A549 (cell line): ENCODE measurements around the gene STN1. TPM values are rescaled to one million over a fixed set of nuclear protein-coding genes. Genes with fewer than 3 reads are reported as not detected.

Experiments
- CBX8 ChIP-seq: fragments of 200-600 bp; sonication (generic); IDR thresholded peaks from 2 replicates; pipeline ENCODE4 v1.6.1; 2016
- CHD4 ChIP-seq: fragments of 200-600 bp; sonication (generic); IDR thresholded peaks from 2 replicates; pipeline ENCODE4 v1.6.1; 2016; ENCODE audit warnings: antibody characterized with exemption, mild to moderate bottlenecking, borderline replicate concordance
- EHF ChIP-seq: fragments of 250-450 bp; sonication (Bioruptor Pico); IDR thresholded peaks from 2 replicates; pipeline ENCODE4 v1.5.0; 2020; ENCODE audit warnings: mild to moderate bottlenecking
- EHMT2 ChIP-seq: fragments of 200-600 bp; sonication (generic); IDR thresholded peaks from 2 replicates; pipeline ENCODE4 v1.6.1; 2016; ENCODE audit warnings: antibody characterized with exemption, low read depth, mild to moderate bottlenecking, moderate library complexity
- EP300 ChIP-seq, 2 experiments: fragments of >200 bp; sonication (Bioruptor Twin); formaldehyde crosslinking; IDR thresholded peaks; 2 replicates in 1 of 2; 3 replicates in 1 of 2; pipeline ENCODE4 v1.6.1; 2016 to 2017
- ESRRA ChIP-seq: fragments of 150-350 bp; IDR thresholded peaks from 2 replicates; pipeline ENCODE4 v1.6.1; 2014; ENCODE audit warnings: mild to moderate bottlenecking, low read length, borderline replicate concordance
- FOSL2 ChIP-seq, 2 experiments: fragments of 450-650 bp in 1 of 2; fragments of >200 bp in 1 of 2; sonication (Bioruptor Twin) in 1 of 2; formaldehyde crosslinking; IDR thresholded peaks; 2 replicates each; pipeline versions ENCODE4 v1.5.0 to v1.6.1; 2016 to 2020; ENCODE audit warnings: mild to moderate bottlenecking in 1 of 2, moderate library complexity in 1 of 2
- FOXS1 ChIP-seq: fragments of 250-450 bp; sonication (Bioruptor Pico); IDR thresholded peaks from 2 replicates; pipeline ENCODE4 v1.5.0; 2020; ENCODE audit warnings: mild to moderate bottlenecking, moderate library complexity
- GATA3 ChIP-seq: IDR thresholded peaks from 2 replicates; pipeline ENCODE4 v1.6.1; 2012; ENCODE audit warnings: borderline replicate concordance
- HEYL ChIP-seq: fragments of 250-450 bp; sonication (Bioruptor Pico); IDR thresholded peaks from 2 replicates; pipeline ENCODE4 v1.8.0; 2021; ENCODE audit warnings: mild to moderate bottlenecking, moderate library complexity
- HOXA7 ChIP-seq: fragments of 250-450 bp; sonication (Bioruptor Pico); IDR thresholded peaks from 2 replicates; pipeline ENCODE4 v1.5.0; 2020; ENCODE audit warnings: mild to moderate bottlenecking, moderate library complexity
- HOXB13 ChIP-seq: fragments of 250-450 bp; sonication (Bioruptor Pico); IDR thresholded peaks from 2 replicates; pipeline ENCODE4 v1.5.0; 2020; ENCODE audit warnings: low read depth, mild to moderate bottlenecking, moderate library complexity
- KDM1A ChIP-seq: fragments of 200-600 bp; sonication (generic); IDR thresholded peaks from 2 replicates; pipeline ENCODE4 v1.6.1; 2016; ENCODE audit warnings: low read depth, mild to moderate bottlenecking
- PHF8 ChIP-seq: fragments of 200-600 bp; sonication (generic); IDR thresholded peaks from 2 replicates; pipeline ENCODE4 v1.6.1; 2016; ENCODE audit warnings: low read depth, mild to moderate bottlenecking, antibody characterized with exemption, moderate library complexity, borderline replicate concordance
- POLR2A ChIP-seq: IDR thresholded peaks from 2 replicates; pipeline ENCODE4 v1.6.1; 2012; ENCODE audit warnings: mild to moderate bottlenecking, low read length
- POLR2AphosphoS2 ChIP-seq: conservative IDR thresholded peaks from 2 replicates; pipeline ENCODE4 v1.6.1; 2012; ENCODE audit warnings: low read length, improper control_type of control experiment, inconsistent platforms
- RAD21 ChIP-seq, 2 experiments: fragments of >200 bp in 1 of 2; sonication (Bioruptor Twin) in 1 of 2; formaldehyde crosslinking in 1 of 2; IDR thresholded peaks in 1 of 2; conservative IDR thresholded peaks in 1 of 2; 2 replicates in 1 of 2; 3 replicates in 1 of 2; pipeline ENCODE4 v1.6.1; 2012 to 2018; ENCODE audit warnings: inconsistent platforms in 1 of 2
- RARB ChIP-seq: fragments of 250-450 bp; sonication (Bioruptor Pico); IDR thresholded peaks from 2 replicates; pipeline ENCODE4 v1.8.0; 2021; ENCODE audit warnings: mild to moderate bottlenecking, moderate library complexity
- RCOR1 ChIP-seq: fragments of 150-350 bp; IDR thresholded peaks from 2 replicates; pipeline ENCODE4 v1.6.1; 2014; ENCODE audit warnings: antibody characterized with exemption, low read length, low read depth
- RFX5 ChIP-seq: fragments of 450-650 bp; IDR thresholded peaks from 2 replicates; pipeline ENCODE4 v1.7.1; 2014; ENCODE audit warnings: antibody characterized with exemption, mild to moderate bottlenecking, moderate library complexity
- RNF2 ChIP-seq: fragments of 200-600 bp; sonication (generic); IDR thresholded peaks from 2 replicates; pipeline ENCODE4 v1.6.1; 2016; ENCODE audit warnings: low read depth, mild to moderate bottlenecking, antibody characterized with exemption, moderate library complexity, borderline replicate concordance
- SMC3 ChIP-seq: fragments of >200 bp; sonication (Bioruptor Twin); formaldehyde crosslinking; IDR thresholded peaks from 3 replicates; pipeline ENCODE4 v1.6.1; 2018; ENCODE audit warnings: inconsistent platforms
- SREBF2 ChIP-seq: fragments of 450-650 bp; IDR thresholded peaks from 2 replicates; pipeline ENCODE4 v1.6.1; 2014; ENCODE audit warnings: mild to moderate bottlenecking, moderate library complexity
- TFCP2L1 ChIP-seq: fragments of 250-450 bp; sonication (Bioruptor Pico); IDR thresholded peaks from 2 replicates; pipeline ENCODE4 v1.5.0; 2021; ENCODE audit warnings: mild to moderate bottlenecking
- TP53 ChIP-seq: fragments of 250-450 bp; sonication (Bioruptor Pico); IDR thresholded peaks from 2 replicates; pipeline ENCODE4 v1.5.0; 2021; ENCODE audit warnings: mild to moderate bottlenecking, moderate library complexity
- ZC3H11A ChIP-seq: fragments of 450-650 bp; IDR thresholded peaks from 2 replicates; pipeline ENCODE4 v1.6.1; 2014; ENCODE audit warnings: antibody characterized with exemption, mild to moderate bottlenecking
- polyA plus RNA-seq, 4 experiments: library from polyadenylated mRNA; depleted of rRNA in 3 of 4; stranded (reverse); fragments of >200 nt; fragmentation: RNase III in 1 of 4; extraction: RNeasy Plus Mini Kit Qiagen cat#74134 plus additional on column Dnase treatment in 1 of 4; gene quantifications; 2 replicates in 3 of 4; 3 replicates in 1 of 4; pipeline ENCODE4 v1.2.3, GENCODE V29; 2011 to 2017
- TF ChIP-seq, protein P1 (sequence below): fragments of >200 bp; sonication (Bioruptor Twin); formaldehyde crosslinking; IDR thresholded peaks from 3 replicates; pipeline ENCODE4 v1.6.1; 2016
- TF ChIP-seq, protein P2 (sequence below): fragments of 250-450 bp; sonication (Bioruptor Pico); IDR thresholded peaks from 2 replicates; pipeline ENCODE4 v1.5.0; 2020; ENCODE audit warnings: low read depth, mild to moderate bottlenecking, moderate library complexity
- TF ChIP-seq, protein P3 (sequence below): IDR thresholded peaks from 2 replicates; pipeline ENCODE4 v1.6.1; 2012
- TF ChIP-seq, protein P4 (sequence below): fragments of >200 bp; sonication (Bioruptor Twin); formaldehyde crosslinking; IDR thresholded peaks from 2 replicates; pipeline ENCODE4 v1.6.1; 2016

STN1 gene
- polyA plus RNA-seq, 2 of the 4 experiments (the other 2 are of a cell fraction) = 17.1 to 34.5 TPM

DNA sequence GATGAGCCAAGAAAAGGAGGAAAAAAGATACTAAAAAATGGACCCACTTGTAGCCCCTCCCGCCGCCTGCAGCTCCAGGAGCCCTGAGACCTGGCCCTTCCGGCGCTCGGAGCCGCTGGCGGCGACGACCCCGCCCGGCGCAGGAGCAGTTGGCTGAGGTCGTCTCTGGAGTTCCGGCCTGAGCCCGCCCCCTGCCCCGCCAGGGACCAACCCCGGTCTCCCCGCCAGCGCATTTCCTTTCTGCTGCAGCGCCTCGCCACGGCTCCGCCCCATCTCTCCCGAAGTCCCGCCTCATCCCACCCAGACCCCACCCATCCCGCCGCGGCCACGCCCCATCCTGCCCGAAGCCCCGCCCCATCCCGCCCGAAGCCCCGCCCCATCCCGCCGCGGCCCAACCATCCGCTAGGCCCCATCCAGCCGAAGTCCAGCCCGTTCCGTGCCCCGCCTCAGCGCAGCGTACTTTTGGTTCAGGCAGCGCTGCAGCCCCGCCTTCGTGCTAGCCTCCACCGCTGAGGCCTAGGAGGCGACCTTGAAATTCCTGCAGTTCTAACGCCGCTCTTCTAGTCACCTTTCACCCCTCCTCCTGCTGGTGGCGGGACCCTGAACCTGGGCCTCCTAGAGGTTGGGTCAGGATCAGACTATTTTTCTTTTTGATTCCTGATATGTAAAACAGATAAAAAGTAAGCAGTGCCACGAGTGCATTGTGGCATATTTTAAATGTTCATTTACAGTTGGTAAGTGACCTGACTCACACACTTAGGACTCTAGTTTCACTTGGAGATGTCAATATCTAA lies at the start of gene STN1 (continued):
- TF ChIP-seq, protein P1, sequence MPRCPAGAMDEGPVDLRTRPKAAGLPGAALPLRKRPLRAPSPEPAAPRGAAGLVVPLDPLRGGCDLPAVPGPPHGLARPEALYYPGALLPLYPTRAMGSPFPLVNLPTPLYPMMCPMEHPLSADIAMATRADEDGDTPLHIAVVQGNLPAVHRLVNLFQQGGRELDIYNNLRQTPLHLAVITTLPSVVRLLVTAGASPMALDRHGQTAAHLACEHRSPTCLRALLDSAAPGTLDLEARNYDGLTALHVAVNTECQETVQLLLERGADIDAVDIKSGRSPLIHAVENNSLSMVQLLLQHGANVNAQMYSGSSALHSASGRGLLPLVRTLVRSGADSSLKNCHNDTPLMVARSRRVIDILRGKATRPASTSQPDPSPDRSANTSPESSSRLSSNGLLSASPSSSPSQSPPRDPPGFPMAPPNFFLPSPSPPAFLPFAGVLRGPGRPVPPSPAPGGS = peak; percentile 35; the same call in 1 of the 3 replicates
- TF ChIP-seq, protein P2, sequence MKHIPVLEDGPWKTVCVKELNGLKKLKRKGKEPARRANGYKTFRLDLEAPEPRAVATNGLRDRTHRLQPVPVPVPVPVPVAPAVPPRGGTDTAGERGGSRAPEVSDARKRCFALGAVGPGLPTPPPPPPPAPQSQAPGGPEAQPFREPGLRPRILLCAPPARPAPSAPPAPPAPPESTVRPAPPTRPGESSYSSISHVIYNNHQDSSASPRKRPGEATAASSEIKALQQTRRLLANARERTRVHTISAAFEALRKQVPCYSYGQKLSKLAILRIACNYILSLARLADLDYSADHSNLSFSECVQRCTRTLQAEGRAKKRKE (CRISPR knock-in tag) = 0 out of 2 replicates have a peak, but pooled peaks have one; percentile 39
- TF ChIP-seq HOXA7 (no peak), FOSL2 (IDR thresholded peaks at IDR 0.05) (no peak), FOSL2 (CRISPR knock-in tag; IDR thresholded peaks at IDR 0.05) (no peak), RARB (CRISPR knock-in tag) (no peak), TFCP2L1 (no peak), ESRRA (peak; percentile 80; the same call in 1 of the 2 replicates), FOXS1 (no peak), PHF8 (peak; percentile 30; the same call in 1 of the 2 replicates), EP300 (IDR thresholded peaks at IDR 0.05) (no peak), ZC3H11A (no peak), KDM1A (no peak), POLR2A (peak; percentile 86), RCOR1 (no peak), GATA3 (peak; percentile 10; the same call in 1 of the 2 replicates), CHD4 (no peak), HEYL (CRISPR knock-in tag) (no peak), RAD21 (conservative IDR thresholded peaks at IDR 0.05 in 1 of 2, IDR thresholded peaks at IDR 0.05 in 1 of 2) (no peak; a peak in 1 of 5 replicates), EHMT2 (no peak), HOXB13 (no peak), SMC3 (0 out of 3 replicates have a peak, but pooled peaks have one; percentile 14), EHF (CRISPR knock-in tag) (no peak), POLR2AphosphoS2 (no peak), RNF2 (no peak), RFX5 (no peak), TP53 (CRISPR knock-in tag) (no peak), CBX8 (no peak), SREBF2 (no peak)
- TF ChIP-seq, protein P3, sequence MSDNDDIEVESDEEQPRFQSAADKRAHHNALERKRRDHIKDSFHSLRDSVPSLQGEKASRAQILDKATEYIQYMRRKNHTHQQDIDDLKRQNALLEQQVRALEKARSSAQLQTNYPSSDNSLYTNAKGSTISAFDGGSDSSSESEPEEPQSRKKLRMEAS = 0 out of 2 replicates have a peak, but pooled peaks have one; percentile 32
- TF ChIP-seq, protein P4, sequence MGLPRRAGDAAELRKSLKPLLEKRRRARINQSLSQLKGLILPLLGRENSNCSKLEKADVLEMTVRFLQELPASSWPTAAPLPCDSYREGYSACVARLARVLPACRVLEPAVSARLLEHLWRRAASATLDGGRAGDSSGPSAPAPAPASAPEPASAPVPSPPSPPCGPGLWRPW = no peak
